Testis (tissue), 2 donors: ENCODE results near the gene TMEM255B.

Experiments
- CTCF ChIP-seq, 3 experiments: fragments of 450-650 bp in 2 of 3; fragments of 200-600 bp in 1 of 3; sonication (generic) in 1 of 3; IDR thresholded peaks; one replicate each; pipeline ENCODE4 v1.5.1; 2016 to 2019; ENCODE audit warnings: antibody characterized with exemption in 3 of 3, mild to moderate bottlenecking in 2 of 3, moderate library complexity in 1 of 3
- POLR2A ChIP-seq: fragments of 450-650 bp; IDR thresholded peaks from one replicate; pipeline ENCODE4 v1.6.1; 2017; ENCODE audit warnings: antibody characterized with exemption, mild to moderate bottlenecking, moderate library complexity

- TF ChIP-seq POLR2A = no peak
- TF ChIP-seq CTCF (IDR thresholded peaks at IDR 0.05) = no peak
Observed at GRCh38 chr13:113750554-113751399, 8.2 kb upstream of the TMEM255B start.
